HG03108 (cell line): Measurements from ENCODE around the gene PIGO.
A peak's percentile ranks its signal among the peaks of the same experiment; 100 is the strongest.

Experiments used
- ATAC-seq: cut with Tn5 transposase; IDR thresholded peaks from one replicate; pipeline ENCODE4 v1.9.1; 2021; ENCODE audit warnings: moderate library complexity; ENCODE audit not compliant: unreplicated experiment

PIGO gene

GRCh38 chr9:35107297-35108290 lies 11.2 kb upstream of the PIGO start:
- ATAC-seq, result no peak

- ATAC-seq, result no peak
Observed at GRCh38 chr9:35106343-35106730, 9.9 kb upstream of the PIGO start.

DNA sequence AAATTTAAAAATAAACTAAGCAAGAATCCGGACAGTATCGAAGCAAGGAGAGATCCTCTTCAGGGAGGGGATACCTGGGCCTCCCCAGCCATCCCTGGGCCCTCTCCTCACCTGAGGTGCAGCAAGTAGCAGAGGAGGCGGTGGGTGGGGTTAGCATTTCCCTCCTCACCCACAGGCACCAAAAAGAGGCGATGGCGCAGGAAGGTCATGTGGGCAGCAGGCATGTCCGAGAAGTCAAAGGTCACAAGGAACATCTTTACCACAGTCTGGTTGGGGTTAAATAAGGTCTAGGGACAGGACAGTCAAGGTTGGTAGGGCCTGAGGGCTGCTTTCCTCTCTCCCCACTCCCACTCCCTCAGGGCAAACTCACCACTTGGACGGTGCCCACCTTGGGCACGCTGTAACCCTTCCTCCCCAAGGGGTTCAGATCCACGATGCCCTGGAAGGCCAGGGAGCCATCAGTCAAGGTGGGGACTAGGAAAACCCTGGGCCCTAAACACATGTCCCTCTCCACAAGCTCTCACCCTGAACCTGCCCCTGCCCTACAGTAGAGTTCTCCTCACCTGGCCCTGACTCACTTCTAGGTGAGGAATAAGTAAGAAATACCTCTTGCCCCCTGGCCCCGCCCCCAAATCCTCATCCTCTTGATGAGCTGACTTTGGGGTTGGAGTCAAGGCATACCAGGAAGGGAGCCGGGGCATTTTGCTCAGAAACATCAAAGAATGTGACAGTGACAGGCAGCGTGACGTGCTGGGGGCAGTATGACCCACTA lies 9.4 kb upstream of the PIGO start:
- no peak for ATAC-seq

GRCh38 chr9:35105126-35105525 lies 8.7 kb upstream of the PIGO start:
- ATAC-seq, result no peak

- ATAC-seq, result no peak
Observed at GRCh38 chr9:35104586-35104985, 8.2 kb upstream of the PIGO start.

DNA sequence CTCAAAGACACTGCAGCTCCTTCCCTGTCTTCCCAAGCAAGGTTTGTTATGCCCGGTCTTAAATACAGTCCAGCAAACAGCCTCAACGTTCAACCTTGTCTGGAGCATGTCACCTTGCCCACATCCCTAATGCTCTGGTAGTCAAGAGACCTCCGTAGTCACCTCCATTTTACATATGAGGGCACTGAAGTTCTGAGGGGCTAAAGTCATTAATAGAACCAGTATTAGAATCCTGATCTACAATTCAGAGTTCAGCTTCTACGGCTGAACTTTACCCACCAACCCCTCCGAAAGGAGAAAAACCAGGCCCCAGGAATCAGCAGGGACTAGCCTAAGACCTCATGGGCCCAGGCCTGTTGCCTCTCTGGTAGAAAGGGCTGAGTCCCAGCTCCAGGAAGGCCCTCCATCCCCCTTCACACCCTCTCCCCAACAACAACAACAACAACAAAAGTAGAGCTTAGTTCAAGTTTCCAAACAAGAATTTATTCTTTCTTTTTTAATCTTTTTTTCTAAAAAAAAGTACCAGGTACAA lies 7.3 kb upstream of the PIGO start:
- ATAC-seq, result no peak

DNA sequence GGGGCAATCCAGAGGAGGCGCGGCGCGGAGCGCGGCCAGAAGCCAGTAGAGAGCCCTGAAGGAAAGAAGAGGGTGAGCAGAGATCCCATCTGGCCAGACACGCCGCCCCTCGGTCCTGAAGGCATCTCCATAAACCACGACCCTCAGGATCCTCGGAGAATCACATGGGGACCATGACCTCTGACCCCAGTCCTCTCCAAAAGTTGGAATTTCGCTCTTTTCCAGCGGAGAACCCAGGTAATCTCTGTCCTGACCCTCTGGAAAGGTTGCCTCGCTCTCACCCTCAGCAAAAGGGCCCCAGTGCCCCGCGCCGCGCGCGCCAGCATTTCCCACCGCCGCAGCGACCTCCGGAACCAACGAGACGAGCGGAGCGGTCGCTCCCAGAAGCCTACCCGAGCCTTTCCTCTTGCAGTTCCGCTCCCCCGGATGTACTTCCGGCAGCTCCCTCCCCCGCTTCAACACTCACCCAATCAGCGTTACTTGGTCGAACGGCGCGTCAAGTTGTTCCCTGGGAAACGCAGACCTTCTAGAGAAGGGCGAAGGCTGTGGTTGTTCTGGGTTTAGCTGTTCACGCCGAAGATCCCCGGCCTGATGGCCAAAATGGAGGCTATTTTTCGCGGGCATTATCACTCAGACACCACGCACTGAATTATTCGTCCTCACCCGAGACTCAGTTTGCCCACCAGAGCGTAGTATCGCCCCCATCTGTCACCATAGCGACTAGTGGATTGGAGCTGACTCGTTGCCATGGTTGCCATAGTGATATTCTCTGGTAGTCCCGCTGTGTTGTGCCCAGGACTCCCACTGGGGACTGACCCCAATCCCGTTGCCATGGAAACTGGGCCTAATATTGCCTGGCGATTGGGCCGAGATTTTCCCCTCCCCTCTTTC lies 6.6 kb upstream of the PIGO start, which contains the start of gene STOML2:
Gene STOML2 (minus strand): TSS at position 363 of the 891 bp plus-strand sequence. CDS start 37 bp downstream, at position 326.
- peak; percentile 94 for ATAC-seq

DNA sequence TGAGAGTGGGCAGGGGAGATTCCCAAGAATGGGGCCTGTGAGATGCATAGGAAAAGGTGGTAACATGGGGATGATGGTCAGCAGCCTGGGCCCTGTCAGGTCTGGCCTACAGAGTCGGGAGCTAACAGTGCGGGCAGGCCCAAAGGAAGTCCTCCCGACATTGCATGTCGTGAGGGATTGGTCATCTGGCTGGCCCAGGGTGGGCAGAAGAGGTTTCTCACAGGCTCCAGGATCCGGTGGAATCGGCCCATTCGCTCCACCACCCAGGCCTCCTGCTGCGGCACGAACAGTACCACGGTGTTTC lies 6.0 kb upstream of the PIGO start:
- no peak for ATAC-seq

GRCh38 chr9:35097573-35097972 lies 1.2 kb upstream of the PIGO start:
- ATAC-seq, result no peak

- no peak for ATAC-seq
Observed at GRCh38 chr9:35091536-35091935, 4.9 kb downstream of the PIGO start.

GRCh38 chr9:35089434-35089833 lies 7.0 kb downstream of the PIGO start:
- ATAC-seq, result no peak

- ATAC-seq, result no peak
Observed at GRCh38 chr9:35085078-35085477, 11.3 kb downstream of the PIGO start.

- ATAC-seq, result peak; percentile 92
Observed at GRCh38 chr9:35079426-35080341, 16.7 kb downstream of the PIGO start, which contains the start of gene FANCG. Gene FANCG, minus strand, starts transcription at chr9:35079942. Its CDS starts 418 bp downstream, at chr9:35079524.

GRCh38 chr9:35079041-35079425 lies 17.4 kb downstream of the PIGO start:
- no peak for ATAC-seq

DNA sequence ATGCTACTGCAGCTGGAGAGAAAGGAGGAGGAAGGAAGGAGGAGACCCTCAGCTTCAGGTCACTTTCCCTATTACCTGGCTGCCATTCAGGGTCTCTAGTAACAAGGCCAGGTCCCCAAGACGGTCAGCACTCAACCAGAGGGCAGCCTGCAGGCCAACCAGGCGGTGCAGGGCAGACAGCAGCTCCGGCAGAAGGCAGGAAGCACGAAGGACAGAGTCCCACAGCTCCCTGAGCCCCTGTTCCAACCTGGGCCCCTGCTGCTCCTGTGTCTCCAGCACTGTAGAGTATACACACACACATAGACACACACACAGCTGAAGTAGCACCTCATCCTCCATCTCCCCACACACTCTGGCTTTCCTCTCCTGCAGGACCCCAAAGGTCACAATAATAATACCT lies 18.3 kb downstream of the PIGO start:
- no peak for ATAC-seq

GRCh38 chr9:35076848-35077247 lies 19.5 kb downstream of the PIGO start:
- ATAC-seq, result no peak

DNA sequence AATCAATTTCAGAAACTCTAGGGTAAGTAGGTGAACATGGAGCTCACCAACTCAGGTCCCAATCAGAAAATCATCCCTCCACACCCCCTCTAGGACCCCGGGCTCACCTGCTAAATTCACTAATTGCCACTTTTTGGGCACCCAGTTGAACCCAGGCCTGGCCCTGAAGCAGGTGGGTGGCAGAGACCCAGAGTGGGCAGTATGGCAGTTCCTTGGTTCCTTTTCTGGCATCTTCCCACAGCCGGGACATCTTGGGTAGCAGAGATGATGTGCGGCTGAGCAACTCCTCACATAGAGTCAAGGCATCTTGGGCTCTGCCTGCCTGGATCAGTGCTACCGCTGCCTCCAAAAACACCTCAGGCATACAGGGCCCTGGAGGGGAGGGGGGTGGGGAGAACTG lies 21.0 kb downstream of the PIGO start:
- ATAC-seq, result no peak

DNA sequence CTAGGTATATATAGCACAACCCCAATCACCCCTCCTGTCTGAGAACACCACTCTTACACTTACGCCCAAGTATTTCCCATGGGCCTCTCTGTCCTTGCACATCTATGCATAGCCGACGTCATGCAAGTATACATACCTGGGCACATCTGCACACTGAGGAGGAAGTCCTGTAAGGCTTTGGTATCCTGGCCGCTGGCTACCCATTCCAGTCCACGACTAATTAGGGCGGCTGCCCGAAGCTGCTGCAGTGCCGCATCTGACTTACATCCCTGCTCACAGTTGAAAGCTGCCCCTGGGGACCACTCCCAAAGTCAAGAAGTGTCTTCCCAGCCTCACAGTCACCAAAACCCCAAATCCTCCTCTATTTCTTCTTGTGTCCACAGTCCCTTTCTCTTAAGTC lies 21.6 kb downstream of the PIGO start:
- no peak for ATAC-seq

DNA sequence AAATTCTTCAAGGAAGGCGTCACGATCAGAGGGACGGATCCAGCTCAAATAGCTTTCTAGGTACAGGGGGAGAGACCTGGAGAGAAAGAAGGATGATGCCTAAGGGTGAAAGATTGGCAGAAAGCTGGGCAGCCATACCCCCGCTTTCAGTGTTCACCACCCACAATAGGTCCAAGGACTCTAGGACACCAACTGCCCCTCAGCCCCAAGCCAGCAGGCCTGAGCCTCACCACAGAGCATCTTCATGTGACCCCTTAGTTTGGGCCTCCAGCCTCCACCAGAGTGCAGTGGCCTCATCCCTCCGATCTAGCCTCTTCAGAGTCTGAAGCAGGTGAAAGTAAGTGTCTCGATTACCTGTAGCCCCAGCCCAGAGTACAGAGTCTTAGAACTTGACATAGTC lies 22.2 kb downstream of the PIGO start:
- no peak for ATAC-seq

DNA sequence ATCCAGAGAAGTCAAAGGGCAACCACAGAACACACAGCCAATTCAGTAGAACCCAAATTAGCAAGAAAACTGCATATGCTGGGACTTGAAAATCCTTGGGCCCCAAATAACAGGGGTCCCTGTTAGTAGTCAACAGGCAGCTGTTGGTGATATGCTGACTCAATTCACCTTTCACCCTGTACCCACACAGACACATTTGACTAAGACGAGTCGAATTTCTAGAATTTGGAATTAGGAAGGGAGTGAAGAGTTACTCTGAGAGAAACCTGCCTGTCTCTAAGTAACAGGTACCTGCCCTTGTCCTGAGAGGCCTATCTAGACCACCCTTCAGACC lies 23.1 kb downstream of the PIGO start:
- no peak for ATAC-seq
